GM12872 (cell line): ENCODE measurements around the gene PRICKLE2.

Experiments used
- TF ChIP-seq, protein P1 (sequence below): IDR thresholded peaks from 3 replicates; pipeline ENCODE4 v1.5.1; 2011; ENCODE audit warnings: low read depth, mild to moderate bottlenecking, low read length, moderate library complexity; ENCODE audit not compliant: insufficient read depth

PRICKLE2 gene

GRCh38 chr3:64063983-64064438, 161.3 kb downstream of the PRICKLE2 start:
- TF ChIP-seq, protein P1, sequence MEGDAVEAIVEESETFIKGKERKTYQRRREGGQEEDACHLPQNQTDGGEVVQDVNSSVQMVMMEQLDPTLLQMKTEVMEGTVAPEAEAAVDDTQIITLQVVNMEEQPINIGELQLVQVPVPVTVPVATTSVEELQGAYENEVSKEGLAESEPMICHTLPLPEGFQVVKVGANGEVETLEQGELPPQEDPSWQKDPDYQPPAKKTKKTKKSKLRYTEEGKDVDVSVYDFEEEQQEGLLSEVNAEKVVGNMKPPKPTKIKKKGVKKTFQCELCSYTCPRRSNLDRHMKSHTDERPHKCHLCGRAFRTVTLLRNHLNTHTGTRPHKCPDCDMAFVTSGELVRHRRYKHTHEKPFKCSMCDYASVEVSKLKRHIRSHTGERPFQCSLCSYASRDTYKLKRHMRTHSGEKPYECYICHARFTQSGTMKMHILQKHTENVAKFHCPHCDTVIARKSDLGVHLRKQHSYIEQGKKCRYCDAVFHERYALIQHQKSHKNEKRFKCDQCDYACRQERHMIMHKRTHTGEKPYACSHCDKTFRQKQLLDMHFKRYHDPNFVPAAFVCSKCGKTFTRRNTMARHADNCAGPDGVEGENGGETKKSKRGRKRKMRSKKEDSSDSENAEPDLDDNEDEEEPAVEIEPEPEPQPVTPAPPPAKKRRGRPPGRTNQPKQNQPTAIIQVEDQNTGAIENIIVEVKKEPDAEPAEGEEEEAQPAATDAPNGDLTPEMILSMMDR = no peak

DNA sequence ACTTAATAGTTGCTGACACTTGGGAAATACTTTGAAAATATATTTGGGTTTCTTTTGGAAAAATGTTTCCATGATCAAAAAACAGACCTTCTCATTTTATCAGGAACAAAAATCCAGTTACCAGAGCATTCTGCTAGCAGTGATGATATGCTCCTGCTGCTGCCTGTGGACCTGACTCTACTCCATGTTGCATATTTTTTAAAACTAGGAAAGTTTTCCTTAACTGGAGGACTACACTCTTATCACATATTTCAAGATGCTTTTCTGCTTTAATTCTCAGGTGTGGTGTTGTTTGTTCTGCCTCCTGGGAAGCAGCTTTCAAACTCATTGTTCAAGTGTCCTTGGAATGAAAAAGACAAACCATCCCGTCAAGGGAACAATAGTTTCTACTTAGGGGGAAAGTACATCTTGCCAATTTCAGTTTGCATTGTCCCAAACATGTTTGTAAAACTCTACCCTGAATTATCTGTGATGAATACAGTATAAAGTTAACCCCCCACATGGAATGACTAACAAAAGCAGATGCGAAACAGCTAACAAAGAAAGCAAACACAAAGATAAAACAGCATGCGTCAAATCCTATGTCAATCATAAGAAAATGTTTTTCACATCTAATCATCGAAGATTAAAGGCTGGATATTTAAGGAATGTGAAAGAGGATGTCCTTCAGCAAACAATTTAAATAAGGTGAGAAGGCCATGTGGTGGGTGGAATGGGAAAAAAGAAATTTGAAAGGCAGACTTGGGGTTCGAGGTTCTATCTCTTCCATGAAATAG, 161.9 kb downstream of the PRICKLE2 start:
- TF ChIP-seq, protein P1 = no peak

DNA sequence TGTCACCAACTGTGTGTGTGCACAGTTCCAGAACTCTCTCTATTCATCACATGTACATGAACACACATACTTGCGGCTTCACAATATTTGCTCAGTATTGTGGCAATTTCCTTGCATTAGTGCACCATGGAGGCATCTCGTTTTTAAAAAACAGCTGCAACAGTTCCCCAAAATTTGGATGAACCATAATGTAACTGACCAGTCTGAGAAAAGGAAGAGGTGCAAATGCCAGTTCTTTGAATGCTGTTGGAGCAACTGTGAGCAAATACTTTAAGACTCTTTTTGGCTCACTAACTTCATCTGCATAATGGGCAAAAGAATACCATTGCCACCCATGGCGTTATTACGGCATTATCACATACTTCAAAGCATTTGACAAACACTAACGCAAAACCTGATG, 163.6 kb downstream of the PRICKLE2 start:
- TF ChIP-seq, protein P1 = no peak

GRCh38 chr3:64059484-64060175, 165.6 kb downstream of the PRICKLE2 start:
- TF ChIP-seq, protein P1 = no peak

GRCh38 chr3:64058566-64058965, 166.7 kb downstream of the PRICKLE2 start:
- TF ChIP-seq, protein P1 = no peak

GRCh38 chr3:64057231-64057630, 168.0 kb downstream of the PRICKLE2 start:
- TF ChIP-seq, protein P1 = no peak

- TF ChIP-seq, protein P1 = no peak
These were observed 168.6 kb downstream of the PRICKLE2 start for GRCh38 chr3:64056606-64057180.
